ENCODE measurements around the gene RICTOR.

Gene RICTOR

DNA sequence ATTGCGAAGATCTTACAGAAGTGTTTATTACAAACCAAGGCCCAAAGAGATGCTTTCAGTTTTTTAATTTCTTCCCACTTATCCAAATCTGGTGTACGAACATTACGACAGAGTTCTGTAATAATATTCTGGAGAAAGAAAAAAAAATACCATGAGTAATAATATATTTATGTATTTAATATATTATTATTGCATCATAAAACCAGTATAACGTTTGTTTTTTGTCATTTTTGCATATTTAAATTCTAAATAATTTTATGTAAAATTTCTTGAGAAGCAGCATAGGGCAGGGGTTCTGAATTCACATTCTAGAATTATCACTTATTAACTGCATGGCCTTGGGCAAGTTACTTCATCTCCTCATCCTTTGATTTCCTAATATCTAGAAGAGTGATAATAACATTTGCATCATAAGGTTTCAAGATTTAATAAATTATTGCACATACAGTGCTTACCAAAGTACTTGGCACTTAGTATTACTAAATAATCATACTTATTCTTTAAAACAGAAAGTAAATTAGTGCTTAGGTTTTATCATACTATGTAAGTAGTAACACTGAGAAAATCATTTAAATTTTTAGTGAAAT is 120.7 kb downstream of the RICTOR start:
- Histone ChIP-seq H2BK5ac (ENCODE audit: low read length) (no peak overlapping the region), H3K27me3 (ENCODE audit: insufficient read depth, low read length, poor library complexity) (no peaks in the 10 kb centered on the region), H4K8ac (ENCODE audit: low read depth, low read length) (no peak overlapping the region), H3K36me3 (ENCODE audit: control insufficient read depth, insufficient read depth, low read length) (no peaks in the 10 kb centered on the region), H3K4me1 (ENCODE audit: control insufficient read depth, low read depth, low read length) (no peaks in the 10 kb centered on the region), H3K4ac (ENCODE audit: low read depth, low read length) (no peak overlapping the region), H3K9ac (ENCODE audit: low read length) (no peak overlapping the region), H3K4me2 (ENCODE audit: low read length) (no peak overlapping the region), H3K23ac (ENCODE audit: low read length) (no peak overlapping the region), H2BK120ac (ENCODE audit: low read depth, low read length) (no peak overlapping the region), H3K79me1 (ENCODE audit: low read length) (no peaks in the 10 kb centered on the region), H2AK5ac (ENCODE audit: low read length) (no peak overlapping the region), H3K18ac (ENCODE audit: low read length) (no peak overlapping the region), H4K5ac (ENCODE audit: low read length) (no peak overlapping the region), H3K4me3 (ENCODE audit: low read length) (no peak overlapping the region), H3K79me2 (ENCODE audit: control insufficient read depth, insufficient read depth, low read length) (no peaks in the 10 kb centered on the region), H3K56ac (ENCODE audit: low read length) (no peak overlapping the region), H2BK15ac (replicated peaks; ENCODE audit: low read depth) (no peak overlapping the region), H3K27ac (ENCODE audit: low read depth, low read length) (no peak overlapping the region)
- no peak for DNase-seq
- no CpG with 5 or more reads among the region's 4 CpGs for WGBS (ENCODE audit: extremely low coverage, insufficient coverage, low lambda C conversion rate)

DNA sequence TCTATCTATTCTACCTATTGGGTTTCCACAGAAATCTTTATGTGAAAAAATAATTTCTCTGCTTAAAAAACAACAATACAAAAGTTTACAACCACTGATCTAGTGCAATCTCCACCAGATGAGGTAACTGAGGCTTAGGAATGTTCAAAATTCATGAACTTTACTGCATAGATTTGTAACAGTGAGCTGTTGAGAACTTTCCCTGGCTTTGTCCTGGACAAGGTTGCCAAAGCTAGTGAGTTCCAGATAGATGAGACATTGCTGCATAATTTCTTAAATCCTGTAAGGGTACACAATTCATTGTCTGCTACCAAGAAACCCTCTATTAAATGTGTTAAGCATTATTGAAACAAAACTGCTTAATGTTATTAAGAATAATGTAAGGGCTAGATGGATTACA is 125.7 kb downstream of the RICTOR start:
- Histone ChIP-seq H2BK15ac (replicated peaks; ENCODE audit: low read depth) (no peak overlapping the region), H3K27me3 (ENCODE audit: insufficient read depth, low read length, poor library complexity) (no peaks in the 10 kb centered on the region), H2BK5ac (ENCODE audit: low read length) (no peak overlapping the region), H3K23ac (ENCODE audit: low read length) (no peak overlapping the region), H3K4ac (ENCODE audit: low read depth, low read length) (no peak overlapping the region), H4K8ac (ENCODE audit: low read depth, low read length) (no peak overlapping the region), H3K56ac (ENCODE audit: low read length) (no peak overlapping the region), H3K4me3 (ENCODE audit: low read length) (no peak overlapping the region), H3K4me2 (ENCODE audit: low read length) (no peak overlapping the region), H3K79me1 (ENCODE audit: low read length) (no peaks in the 10 kb centered on the region), H3K4me1 (ENCODE audit: control insufficient read depth, low read depth, low read length) (no peaks in the 10 kb centered on the region), H3K18ac (ENCODE audit: low read length) (no peak overlapping the region), H2BK120ac (ENCODE audit: low read depth, low read length) (no peak overlapping the region), H3K36me3 (ENCODE audit: control insufficient read depth, insufficient read depth, low read length) (no peaks in the 10 kb centered on the region), H3K27ac (ENCODE audit: low read depth, low read length) (no peak overlapping the region), H3K9ac (ENCODE audit: low read length) (no peak overlapping the region), H4K5ac (ENCODE audit: low read length) (no peak overlapping the region), H3K79me2 (ENCODE audit: control insufficient read depth, insufficient read depth, low read length) (no peaks in the 10 kb centered on the region), H2AK5ac (ENCODE audit: low read length) (no peak overlapping the region)
- no peak for DNase-seq

DNA sequence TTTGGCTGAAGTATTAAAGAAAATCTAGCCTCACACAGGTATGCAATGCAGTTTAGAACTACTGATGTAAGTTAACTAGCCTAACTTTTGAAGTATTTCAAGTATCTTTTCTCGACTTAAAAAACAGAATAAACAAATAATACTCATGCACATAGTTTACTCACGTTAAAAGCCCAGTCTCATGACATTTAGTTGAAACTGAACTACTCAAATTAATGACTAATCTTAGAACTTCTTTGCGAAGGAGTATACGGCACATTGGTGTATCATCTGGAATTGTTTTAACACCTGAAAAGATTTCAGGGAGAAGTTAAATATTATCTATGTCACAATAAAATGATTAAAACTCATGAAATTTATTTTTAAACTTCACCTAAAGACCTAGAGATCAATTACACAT is 129.9 kb downstream of the RICTOR start:
- Histone ChIP-seq H3K27ac (ENCODE audit: low read depth, low read length) (no peak overlapping the region), H4K8ac (ENCODE audit: low read depth, low read length) (no peak overlapping the region), H3K27me3 (ENCODE audit: insufficient read depth, low read length, poor library complexity) (no peaks in the 10 kb centered on the region), H3K9ac (ENCODE audit: low read length) (no peak overlapping the region), H3K4me2 (ENCODE audit: low read length) (no peak overlapping the region), H3K23ac (ENCODE audit: low read length) (no peak overlapping the region), H3K18ac (ENCODE audit: low read length) (no peak overlapping the region), H2BK120ac (ENCODE audit: low read depth, low read length) (no peak overlapping the region), H3K79me1 (ENCODE audit: low read length) (no peaks in the 10 kb centered on the region), H2BK5ac (ENCODE audit: low read length) (no peak overlapping the region), H3K4me1 (ENCODE audit: control insufficient read depth, low read depth, low read length) (no peaks in the 10 kb centered on the region), H3K56ac (ENCODE audit: low read length) (no peak overlapping the region), H3K79me2 (ENCODE audit: control insufficient read depth, insufficient read depth, low read length) (no peaks in the 10 kb centered on the region), H4K5ac (ENCODE audit: low read length) (no peak overlapping the region), H3K4me3 (ENCODE audit: low read length) (no peak overlapping the region), H2BK15ac (replicated peaks; ENCODE audit: low read depth) (no peak overlapping the region), H3K4ac (ENCODE audit: low read depth, low read length) (no peak overlapping the region), H3K36me3 (ENCODE audit: control insufficient read depth, insufficient read depth, low read length) (no peaks in the 10 kb centered on the region), H2AK5ac (ENCODE audit: low read length) (no peak overlapping the region)
- no CpG with 5 or more reads among the region's 4 CpGs for WGBS (ENCODE audit: extremely low coverage, insufficient coverage, low lambda C conversion rate)
- no peak for DNase-seq

- Histone ChIP-seq H4K5ac (ENCODE audit: low read length) (no peak overlapping the region), H3K4me3 (ENCODE audit: low read length) (no peak overlapping the region), H3K9ac (ENCODE audit: low read length) (no peak overlapping the region), H3K4ac (ENCODE audit: low read depth, low read length) (no peak overlapping the region), H3K27me3 (ENCODE audit: insufficient read depth, low read length, poor library complexity) (no peaks in the 10 kb centered on the region), H2AK5ac (ENCODE audit: low read length) (no peak overlapping the region), H3K79me2 (ENCODE audit: control insufficient read depth, insufficient read depth, low read length) (no peaks in the 10 kb centered on the region), H3K18ac (ENCODE audit: low read length) (no peak overlapping the region), H3K27ac (ENCODE audit: low read depth, low read length) (no peak overlapping the region), H2BK15ac (replicated peaks; ENCODE audit: low read depth) (no peak overlapping the region), H3K4me1 (ENCODE audit: control insufficient read depth, low read depth, low read length) (no peaks in the 10 kb centered on the region), H2BK5ac (ENCODE audit: low read length) (no peak overlapping the region), H3K56ac (ENCODE audit: low read length) (no peak overlapping the region), H4K8ac (ENCODE audit: low read depth, low read length) (no peak overlapping the region), H3K4me2 (ENCODE audit: low read length) (no peak overlapping the region), H2BK120ac (ENCODE audit: low read depth, low read length) (no peak overlapping the region), H3K23ac (ENCODE audit: low read length) (no peak overlapping the region), H3K36me3 (ENCODE audit: control insufficient read depth, insufficient read depth, low read length) (no peaks in the 10 kb centered on the region), H3K79me1 (ENCODE audit: low read length) (no peaks in the 10 kb centered on the region)
- no peak for DNase-seq
- WGBS (ENCODE audit: extremely low coverage, insufficient coverage, low lambda C conversion rate): no CpG with 5 or more reads among the region's 2 CpGs
Observed at GRCh38 chr5:38941912-38942311, 132.3 kb downstream of the RICTOR start.

- H2BK15ac ChIP-seq (replicated peaks; ENCODE audit: low read depth): no peak overlapping the region
- no peak overlapping the region for H3K9ac ChIP-seq (ENCODE audit: low read length)
- H3K4me3 ChIP-seq (ENCODE audit: low read length): no peak overlapping the region
- no peak overlapping the region for H2BK5ac ChIP-seq (ENCODE audit: low read length)
- H3K4ac ChIP-seq (ENCODE audit: low read depth, low read length): no peak overlapping the region
- H3K27ac ChIP-seq (ENCODE audit: low read depth, low read length): no peak overlapping the region
- no peaks in the 10 kb centered on the region for H3K36me3 ChIP-seq (ENCODE audit: control insufficient read depth, insufficient read depth, low read length)
- H3K4me2 ChIP-seq (ENCODE audit: low read length): no peak overlapping the region
- DNase-seq: no peak
- no peak overlapping the region for H3K23ac ChIP-seq (ENCODE audit: low read length)
- H3K79me1 ChIP-seq (ENCODE audit: low read length): no peaks in the 10 kb centered on the region
- H2AK5ac ChIP-seq (ENCODE audit: low read length): no peak overlapping the region
- H2BK120ac ChIP-seq (ENCODE audit: low read depth, low read length): no peak overlapping the region
- no CpG with 5 or more reads among the region's 2 CpGs for WGBS (ENCODE audit: extremely low coverage, insufficient coverage, low lambda C conversion rate)
- no peaks in the 10 kb centered on the region for H3K79me2 ChIP-seq (ENCODE audit: control insufficient read depth, insufficient read depth, low read length)
- H3K56ac ChIP-seq (ENCODE audit: low read length): no peak overlapping the region
- H3K18ac ChIP-seq (ENCODE audit: low read length): no peak overlapping the region
- H4K8ac ChIP-seq (ENCODE audit: low read depth, low read length): no peak overlapping the region
- no peak overlapping the region for H4K5ac ChIP-seq (ENCODE audit: low read length)
- H3K4me1 ChIP-seq (ENCODE audit: control insufficient read depth, low read depth, low read length): no peaks in the 10 kb centered on the region
- H3K27me3 ChIP-seq (ENCODE audit: insufficient read depth, low read length, poor library complexity): no peaks in the 10 kb centered on the region
Observed at GRCh38 chr5:38940230-38940858, 133.9 kb downstream of the RICTOR start.

- Histone ChIP-seq H3K4me3 (ENCODE audit: low read length) (no peak overlapping the region), H3K36me3 (ENCODE audit: control insufficient read depth, insufficient read depth, low read length) (no peaks in the 10 kb centered on the region)
Observed at GRCh38 chr5:38938973-38939372, 135.2 kb downstream of the RICTOR start.

More at GRCh38 chr5:38938973-38939372, 135.2 kb downstream of the RICTOR start:
- Histone ChIP-seq H2BK15ac (replicated peaks; ENCODE audit: low read depth) (no peak overlapping the region), H3K4me2 (ENCODE audit: low read length) (no peak overlapping the region), H3K9ac (ENCODE audit: low read length) (no peak overlapping the region), H3K18ac (ENCODE audit: low read length) (no peak overlapping the region), H2BK5ac (ENCODE audit: low read length) (no peak overlapping the region), H4K8ac (ENCODE audit: low read depth, low read length) (no peak overlapping the region), H3K56ac (ENCODE audit: low read length) (no peak overlapping the region), H2BK120ac (ENCODE audit: low read depth, low read length) (no peak overlapping the region), H3K79me1 (ENCODE audit: low read length) (no peaks in the 10 kb centered on the region), H3K79me2 (ENCODE audit: control insufficient read depth, insufficient read depth, low read length) (no peaks in the 10 kb centered on the region), H3K4ac (ENCODE audit: low read depth, low read length) (no peak overlapping the region), H3K4me1 (ENCODE audit: control insufficient read depth, low read depth, low read length) (no peaks in the 10 kb centered on the region), H3K23ac (ENCODE audit: low read length) (no peak overlapping the region), H3K27me3 (ENCODE audit: insufficient read depth, low read length, poor library complexity) (no peaks in the 10 kb centered on the region), H4K5ac (ENCODE audit: low read length) (no peak overlapping the region), H2AK5ac (ENCODE audit: low read length) (no peak overlapping the region), H3K27ac (ENCODE audit: low read depth, low read length) (no peak overlapping the region)
- no CpG with 5 or more reads among the region's 1 CpG for WGBS (ENCODE audit: extremely low coverage, insufficient coverage, low lambda C conversion rate)
- DNase-seq: no peak

Data from mesendoderm (in vitro differentiated cells).